Omental fat pad (tissue), 4 donors: Measurements from ENCODE around the gene GNPAT. TPM values are rescaled to one million over a fixed set of nuclear protein-coding genes. Genes with fewer than 3 reads are reported as not detected.

Experiments
- ATAC-seq: fragments of 150-250 bp; one replicate; pipeline ENCODE4 v1.9.1; 2016; ENCODE audit warnings: mild to moderate bottlenecking, moderate library complexity; ENCODE audit not compliant: low FRiP score
- DNase-seq: peaks from one replicate; pipeline ENCODE4 v3.0.0-alpha.2; 2019; ENCODE audit warnings: low spot score
- total RNA-seq, 4 donors: library from RNA; depleted of rRNA; stranded (reverse); fragments of >200 nt; gene quantifications; one replicate each; pipeline ENCODE4 v1.1.0, GENCODE V29; 2016
- TF ChIP-seq, protein P1 (sequence below), 3 donors: fragments of 450-650 bp; IDR thresholded peaks; one replicate each; pipeline ENCODE4 v1.5.1; 2016 to 2017; ENCODE audit warnings: antibody characterized with exemption in 3 of 3, mild to moderate bottlenecking in 3 of 3, moderate library complexity in 2 of 3

GNPAT gene
- total RNA-seq, 4 donors from 2014 or later: 25.9 to 40.8 (median 34.2) TPM

DNA sequence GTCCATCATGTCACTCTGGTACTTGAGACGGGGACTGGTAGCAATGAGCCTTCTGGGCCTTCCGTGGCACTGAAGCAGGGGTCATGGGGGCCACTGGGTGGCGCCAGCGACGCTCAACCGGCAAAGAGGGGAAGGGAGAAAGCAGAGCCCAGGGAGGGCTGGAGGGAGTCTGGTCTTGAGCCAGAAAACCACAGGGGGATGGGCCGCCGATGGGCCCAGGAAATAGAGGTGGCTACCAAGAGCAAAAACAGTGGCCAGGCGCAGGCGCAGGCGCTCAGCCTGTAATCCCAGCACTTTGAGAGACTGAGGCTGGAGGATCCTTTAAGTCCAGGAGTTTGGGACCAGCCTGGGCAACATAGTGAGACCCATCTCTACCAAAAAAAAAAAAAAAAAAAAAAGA, 74.9 kb downstream of the GNPAT start:
- no peak for ATAC-seq
- DNase-seq: no peak
- TF ChIP-seq, protein P1, sequence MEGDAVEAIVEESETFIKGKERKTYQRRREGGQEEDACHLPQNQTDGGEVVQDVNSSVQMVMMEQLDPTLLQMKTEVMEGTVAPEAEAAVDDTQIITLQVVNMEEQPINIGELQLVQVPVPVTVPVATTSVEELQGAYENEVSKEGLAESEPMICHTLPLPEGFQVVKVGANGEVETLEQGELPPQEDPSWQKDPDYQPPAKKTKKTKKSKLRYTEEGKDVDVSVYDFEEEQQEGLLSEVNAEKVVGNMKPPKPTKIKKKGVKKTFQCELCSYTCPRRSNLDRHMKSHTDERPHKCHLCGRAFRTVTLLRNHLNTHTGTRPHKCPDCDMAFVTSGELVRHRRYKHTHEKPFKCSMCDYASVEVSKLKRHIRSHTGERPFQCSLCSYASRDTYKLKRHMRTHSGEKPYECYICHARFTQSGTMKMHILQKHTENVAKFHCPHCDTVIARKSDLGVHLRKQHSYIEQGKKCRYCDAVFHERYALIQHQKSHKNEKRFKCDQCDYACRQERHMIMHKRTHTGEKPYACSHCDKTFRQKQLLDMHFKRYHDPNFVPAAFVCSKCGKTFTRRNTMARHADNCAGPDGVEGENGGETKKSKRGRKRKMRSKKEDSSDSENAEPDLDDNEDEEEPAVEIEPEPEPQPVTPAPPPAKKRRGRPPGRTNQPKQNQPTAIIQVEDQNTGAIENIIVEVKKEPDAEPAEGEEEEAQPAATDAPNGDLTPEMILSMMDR (IDR thresholded peaks at IDR 0.05): no peak

DNA sequence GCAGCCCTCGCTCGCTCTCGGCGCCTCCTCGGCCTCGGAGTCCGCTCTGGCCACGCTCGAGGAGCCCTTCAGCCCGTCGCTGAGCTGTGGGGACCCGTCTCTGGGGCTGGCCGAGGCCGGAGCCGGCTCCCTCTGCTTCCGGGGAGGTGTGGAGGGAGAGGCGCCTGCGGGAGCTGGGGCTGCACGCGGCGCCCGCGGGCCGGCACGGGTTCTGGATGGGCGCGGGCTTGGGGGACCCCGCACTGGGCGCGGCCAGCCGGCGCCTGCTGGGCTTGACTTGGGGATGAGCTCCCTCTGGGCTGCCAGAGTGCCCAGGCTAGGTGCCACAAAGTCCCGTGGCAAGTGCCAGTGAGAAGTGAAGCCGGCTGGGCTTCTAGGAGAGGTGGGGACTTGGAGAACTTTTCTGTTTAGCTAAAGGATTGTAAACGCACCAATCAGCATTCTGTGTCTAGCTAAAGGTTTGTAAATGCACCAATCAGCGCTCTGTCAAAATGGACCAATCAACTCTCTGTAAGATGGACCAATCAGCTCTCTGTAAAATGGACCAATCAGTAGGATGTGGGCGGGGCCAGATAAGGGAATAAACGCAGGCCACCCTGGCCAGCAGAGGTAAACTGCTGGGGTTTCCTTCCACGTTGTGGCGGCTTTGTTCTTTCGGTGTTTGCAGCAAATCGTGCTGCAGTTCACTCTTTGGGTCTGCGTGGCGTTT, 76.4 kb downstream of the GNPAT start:
- TF ChIP-seq, protein P1 (IDR thresholded peaks at IDR 0.05): no peak
- ATAC-seq: no peak
- no peak for DNase-seq

DNA sequence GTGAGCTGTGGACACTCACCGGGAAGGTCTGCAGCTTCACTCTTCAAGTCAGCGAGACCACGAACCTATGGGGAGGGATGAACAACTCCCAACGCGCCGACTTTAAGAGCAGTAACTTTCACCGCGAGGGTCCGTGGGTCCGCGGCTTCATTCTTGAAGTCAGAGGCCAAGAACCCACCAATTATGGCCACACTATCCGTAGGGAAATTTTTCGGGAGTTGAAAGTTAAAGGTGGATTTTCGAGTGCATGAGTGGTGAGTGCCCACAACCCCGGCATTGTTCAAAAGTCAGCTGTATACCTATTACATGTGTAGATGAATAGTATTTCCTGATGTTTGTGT, 77.0 kb downstream of the GNPAT start:
- TF ChIP-seq, protein P1 (IDR thresholded peaks at IDR 0.05): no peak
- ATAC-seq (no peak), DNase-seq (no peak)

DNA sequence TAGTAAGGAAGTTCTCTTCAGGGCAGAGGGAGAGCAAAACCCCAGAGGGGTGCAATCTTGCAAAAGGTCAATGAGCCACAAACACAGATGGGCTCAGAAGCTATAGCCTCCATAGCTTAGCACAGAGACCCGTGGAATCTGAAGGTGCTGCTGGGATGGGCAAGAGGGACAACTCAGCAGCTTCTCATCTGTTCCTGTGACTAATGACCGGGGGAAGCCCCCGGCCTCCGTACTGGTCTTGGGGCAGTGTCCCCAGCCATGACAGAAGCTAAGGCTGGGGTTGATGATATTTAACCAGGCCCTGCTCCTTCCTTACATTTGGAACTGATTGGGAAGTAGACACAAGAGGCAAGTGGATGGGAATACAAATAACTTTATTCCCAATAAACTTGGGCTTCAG, 77.6 kb downstream of the GNPAT start:
- TF ChIP-seq, protein P1 (IDR thresholded peaks at IDR 0.05): no peak
- DNase-seq (no peak), ATAC-seq (no peak)

DNA sequence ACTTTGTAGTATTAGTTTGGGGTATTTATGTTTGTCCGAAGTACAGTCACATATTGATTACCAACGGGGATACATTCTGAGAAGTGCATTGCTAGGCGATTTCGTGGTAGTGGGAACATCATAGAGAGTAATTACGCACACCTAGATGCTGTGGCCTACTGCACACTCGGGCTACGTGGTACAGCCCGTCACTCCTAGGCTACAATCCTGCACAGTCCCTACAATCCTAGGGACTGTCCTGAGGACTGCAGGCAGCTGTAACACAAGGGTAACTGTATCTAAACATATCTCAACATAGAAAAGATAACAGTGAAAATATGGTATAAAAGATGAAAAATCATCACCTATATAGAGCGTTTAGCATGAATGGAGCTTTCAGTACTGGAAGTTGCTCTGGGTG, 78.1 kb downstream of the GNPAT start:
- DNase-seq: no peak

DNA sequence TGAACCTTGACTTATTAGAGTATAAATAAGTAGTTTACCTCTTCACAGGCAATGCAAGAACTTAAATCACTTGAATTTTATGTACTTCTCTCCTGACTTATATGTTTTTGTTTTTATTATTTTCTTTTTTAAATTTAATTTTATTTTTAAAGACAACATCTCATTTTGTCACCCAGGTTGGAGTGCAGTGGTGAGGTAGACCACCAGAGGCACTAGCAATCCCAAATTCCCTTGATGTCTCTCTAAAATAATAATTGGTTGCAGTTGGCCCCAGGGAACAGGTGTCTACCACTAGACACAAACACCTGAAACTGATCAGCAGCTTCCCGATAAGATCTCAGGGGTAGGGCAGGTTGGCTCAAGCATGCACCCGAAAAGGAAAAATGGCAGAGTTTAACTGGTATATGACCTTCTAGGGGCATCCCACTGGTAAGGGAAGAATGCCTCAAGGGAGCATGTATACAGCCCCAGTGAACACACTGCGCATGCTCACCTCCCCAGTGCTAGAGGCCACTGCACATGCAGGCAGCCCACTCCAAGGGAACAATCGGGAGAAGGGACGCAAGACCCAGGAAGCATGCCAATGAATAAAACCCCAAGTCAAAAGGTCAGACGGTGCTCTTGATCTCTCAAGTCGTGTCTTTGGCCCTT, 82.0 kb downstream of the GNPAT start:
- no peak for DNase-seq
- TF ChIP-seq, protein P1 (IDR thresholded peaks at IDR 0.05): no peak

More for the DNA sequence above, 78.1 kb downstream of the GNPAT start:
- no peak for ATAC-seq
- TF ChIP-seq, protein P1 (IDR thresholded peaks at IDR 0.05): no peak

DNA sequence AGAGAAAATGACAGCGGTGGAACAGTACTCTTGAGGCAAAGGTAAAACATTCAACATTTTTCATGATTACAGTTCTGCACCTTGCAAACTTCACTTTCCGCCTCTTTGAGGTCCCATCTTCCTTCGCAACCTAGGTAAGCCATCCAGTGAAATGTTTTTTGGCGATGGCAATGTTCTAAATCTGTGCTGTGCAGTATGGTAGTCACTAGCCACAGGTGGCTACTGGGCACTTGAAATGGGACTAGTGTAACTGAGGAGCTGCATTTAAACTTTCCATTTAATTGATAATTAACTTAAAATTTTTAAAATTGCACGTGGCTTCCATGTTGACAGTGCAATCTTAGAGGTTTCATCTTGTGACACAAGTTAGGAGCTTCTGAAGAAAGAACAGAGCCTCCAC, 83.6 kb downstream of the GNPAT start:
- ATAC-seq (no peak), DNase-seq (no peak)
- TF ChIP-seq, protein P1 (IDR thresholded peaks at IDR 0.05): no peak

More for the DNA sequence above, 82.0 kb downstream of the GNPAT start:
- ATAC-seq: no peak
